B cell (primary cell): Measurements from ENCODE around the gene NOS1AP.
"Not testable (repeated sequence)": the region's sequence is repeated elsewhere in the genome, so short reads cannot be mapped to it uniquely, and the experiment has no call there.

Source experiments
- CTCF ChIP-seq: fragments of 200-600 bp; IDR thresholded peaks from one replicate; pipeline ENCODE4 v1.8.0; 2022; ENCODE audit warnings: antibody characterized with exemption, mild to moderate bottlenecking
- EZH2 ChIP-seq: IDR thresholded peaks from 2 replicates; pipeline ENCODE4 v1.6.1; 2012; ENCODE audit warnings: borderline replicate concordance, low read depth, mild to moderate bottlenecking, moderate library complexity, low read length; ENCODE audit not compliant: insufficient read depth, poor library complexity, severe bottlenecking

- not testable (repeated sequence) for TF ChIP-seq CTCF, EZH2
These were observed 282.4 kb downstream of the NOS1AP start for GRCh38 chr1:162351874-162352273.
